Trophoblast cell (in vitro differentiated cells and primary cell): ENCODE results near the gene C1QTNF7.

ENCODE experiments used
- DNase-seq, 2 donors: peaks; one replicate each; pipeline ENCODE4 v3.0.0-alpha.2; 2016
- H2AFZ ChIP-seq: 2 replicates; pipeline ENCODE4 v1.6.1; 2013; ENCODE audit warnings: low read length, moderate library complexity, mild to moderate bottlenecking; ENCODE audit not compliant: insufficient read depth, poor library complexity
- H2AK5ac ChIP-seq: 2 replicates; pipeline ENCODE4 v1.6.1; 2013; ENCODE audit warnings: mild to moderate bottlenecking, low read length
- H2BK120ac ChIP-seq: 2 replicates; pipeline ENCODE4 v1.6.1; 2013; ENCODE audit warnings: low read length, mild to moderate bottlenecking, moderate library complexity; ENCODE audit not compliant: insufficient read depth, poor library complexity
- H2BK12ac ChIP-seq: 2 replicates; pipeline ENCODE4 v1.6.1; 2013; ENCODE audit warnings: mild to moderate bottlenecking, low read length, moderate library complexity
- H2BK5ac ChIP-seq: 2 replicates; pipeline ENCODE4 v1.6.1; 2013; ENCODE audit warnings: low read length, low read depth, moderate library complexity, mild to moderate bottlenecking; ENCODE audit not compliant: poor library complexity
- H3K14ac ChIP-seq: 2 replicates; pipeline ENCODE4 v1.6.1; 2013; ENCODE audit warnings: mild to moderate bottlenecking, low read length
- H3K18ac ChIP-seq: 2 replicates; pipeline ENCODE4 v1.6.1; 2013; ENCODE audit warnings: mild to moderate bottlenecking, low read length
- H3K23ac ChIP-seq: 2 replicates; pipeline ENCODE4 v1.6.1; 2013; ENCODE audit warnings: low read length
- H3K27ac ChIP-seq: 2 replicates; pipeline ENCODE4 v1.5.1; 2013; ENCODE audit warnings: low read depth, mild to moderate bottlenecking, inconsistent platforms, low read length, moderate library complexity
- H3K27me3 ChIP-seq: 2 replicates; pipeline ENCODE4 v1.6.1; 2013; ENCODE audit warnings: inconsistent platforms, mild to moderate bottlenecking, low read length, moderate library complexity; ENCODE audit not compliant: insufficient read depth
- H3K36me3 ChIP-seq, 2 experiments: 1 replicate in 1 of 2; 2 replicates in 1 of 2; pipeline ENCODE4 v1.6.1; 2013; ENCODE audit warnings: low read length in 2 of 2, mild to moderate bottlenecking in 2 of 2, moderate library complexity in 1 of 2; ENCODE audit not compliant: insufficient read depth in 2 of 2, control insufficient read depth in 1 of 2
- H3K4ac ChIP-seq: 2 replicates; pipeline ENCODE4 v1.6.1; 2013; ENCODE audit warnings: low read depth, mild to moderate bottlenecking, low read length, moderate library complexity
- H3K4me1 ChIP-seq, 2 experiments: 1 replicate in 1 of 2; 2 replicates in 1 of 2; pipeline ENCODE4 v1.6.1; 2013; ENCODE audit warnings: low read length in 2 of 2, mild to moderate bottlenecking in 2 of 2, moderate library complexity in 1 of 2; ENCODE audit not compliant: insufficient read depth in 2 of 2, control insufficient read depth in 1 of 2
- H3K4me2 ChIP-seq: 2 replicates; pipeline ENCODE4 v1.6.1; 2013; ENCODE audit warnings: inconsistent platforms, mild to moderate bottlenecking, low read length, moderate library complexity
- H3K4me3 ChIP-seq: 2 replicates; pipeline ENCODE4 v1.5.1; 2013; ENCODE audit warnings: mild to moderate bottlenecking, low read depth, low read length, inconsistent platforms
- H3K79me1 ChIP-seq: one replicate; pipeline ENCODE4 v1.6.1; 2013; ENCODE audit warnings: low read length
- H3K79me2 ChIP-seq: 2 replicates; pipeline ENCODE4 v1.6.1; 2013; ENCODE audit warnings: low read length, mild to moderate bottlenecking; ENCODE audit not compliant: control insufficient read depth, insufficient read depth, poor library complexity
- H3K9ac ChIP-seq: 2 replicates; pipeline ENCODE4 v1.6.1; 2013; ENCODE audit warnings: mild to moderate bottlenecking, low read length
- H3K9me3 ChIP-seq: 2 replicates; pipeline ENCODE4 v1.6.1; 2013; ENCODE audit warnings: low read depth, mild to moderate bottlenecking, control low read depth, inconsistent platforms, low read length; ENCODE audit not compliant: insufficient read depth
- H4K12ac ChIP-seq: 2 replicates; pipeline ENCODE4 v1.6.1; 2013; ENCODE audit warnings: low read depth, mild to moderate bottlenecking, low read length, moderate library complexity
- H4K8ac ChIP-seq: 2 replicates; pipeline ENCODE4 v1.6.1; 2013; ENCODE audit warnings: low read depth, mild to moderate bottlenecking, low read length, moderate library complexity
- H4K91ac ChIP-seq: one replicate; pipeline ENCODE4 v1.6.1; 2013; ENCODE audit warnings: low read depth, mild to moderate bottlenecking, low read length, moderate library complexity
- WGBS: extraction: QIAGEN DNeasy Blood & Tissue Kit; methylation state at CpG from one replicate; pipeline ENCODE4 v1.1.7; 2013; ENCODE audit warnings: missing lambda C conversion rate; ENCODE audit not compliant: insufficient read length, insufficient coverage; ENCODE audit errors: extremely low coverage; 5-methylcytosine and 5-hydroxymethylcytosine counted together

Gene C1QTNF7

GRCh38 chr4:15392053-15392805, 35.6 kb upstream of the C1QTNF7 start:
- no peaks in the 10 kb centered on the region for H3K27me3 ChIP-seq
- H3K14ac ChIP-seq = no peak overlapping the region
- WGBS = no CpG with 5 or more reads among the region's 8 CpGs
- H3K9ac ChIP-seq = peak overlapping the region; percentile 28
- no peak overlapping the region for H3K27ac ChIP-seq
- H2BK12ac ChIP-seq = no peak overlapping the region
- H2AFZ ChIP-seq = no peak overlapping the region
- no peaks in the 10 kb centered on the region for H3K4me1 ChIP-seq
- no peaks in the 10 kb centered on the region for H3K79me1 ChIP-seq
- no peak overlapping the region for H4K91ac ChIP-seq
- no peak overlapping the region for H2AK5ac ChIP-seq
- H3K23ac ChIP-seq = no peak overlapping the region
- H4K8ac ChIP-seq = no peak overlapping the region
- no peak overlapping the region for H3K4ac ChIP-seq
- H4K12ac ChIP-seq = no peak overlapping the region
- no peak overlapping the region for H2BK5ac ChIP-seq
- no peak overlapping the region for H3K18ac ChIP-seq
- H3K9me3 ChIP-seq = peaks cover 5% of the 10 kb centered on the region
- DNase-seq = no peak
- H3K4me2 ChIP-seq = no peak overlapping the region
- H3K4me3 ChIP-seq = no peak overlapping the region
- H3K79me2 ChIP-seq = no peaks in the 10 kb centered on the region
- no peak overlapping the region for H2BK120ac ChIP-seq
- H3K36me3 ChIP-seq = no peaks in the 10 kb centered on the region

- no peak overlapping the region for H4K12ac ChIP-seq
- no peak overlapping the region for H3K9ac ChIP-seq
- DNase-seq = no peak
- no peak overlapping the region for H2BK5ac ChIP-seq
- H3K4me3 ChIP-seq = no peak overlapping the region
- no peak overlapping the region for H3K18ac ChIP-seq
- no peaks in the 10 kb centered on the region for H3K79me2 ChIP-seq
- H3K4ac ChIP-seq = no peak overlapping the region
- H2BK12ac ChIP-seq = no peak overlapping the region
- H3K14ac ChIP-seq = no peak overlapping the region
- H3K4me1 ChIP-seq = no peaks in the 10 kb centered on the region
- no peaks in the 10 kb centered on the region for H3K27me3 ChIP-seq
- H3K36me3 ChIP-seq = no peaks in the 10 kb centered on the region
- no peak overlapping the region for H2AK5ac ChIP-seq
- H3K27ac ChIP-seq = no peak overlapping the region
- H3K23ac ChIP-seq = no peak overlapping the region
- no peaks in the 10 kb centered on the region for H3K79me1 ChIP-seq
- no peak overlapping the region for H4K8ac ChIP-seq
- WGBS = no CpG with 5 or more reads among the region's 4 CpGs
- peaks cover 4% of the 10 kb centered on the region for H3K9me3 ChIP-seq
- H4K91ac ChIP-seq = no peak overlapping the region
- H2AFZ ChIP-seq = no peak overlapping the region
- no peak overlapping the region for H3K4me2 ChIP-seq
- no peak overlapping the region for H2BK120ac ChIP-seq
Observed at GRCh38 chr4:15395311-15395710, 32.5 kb upstream of the C1QTNF7 start.

DNA sequence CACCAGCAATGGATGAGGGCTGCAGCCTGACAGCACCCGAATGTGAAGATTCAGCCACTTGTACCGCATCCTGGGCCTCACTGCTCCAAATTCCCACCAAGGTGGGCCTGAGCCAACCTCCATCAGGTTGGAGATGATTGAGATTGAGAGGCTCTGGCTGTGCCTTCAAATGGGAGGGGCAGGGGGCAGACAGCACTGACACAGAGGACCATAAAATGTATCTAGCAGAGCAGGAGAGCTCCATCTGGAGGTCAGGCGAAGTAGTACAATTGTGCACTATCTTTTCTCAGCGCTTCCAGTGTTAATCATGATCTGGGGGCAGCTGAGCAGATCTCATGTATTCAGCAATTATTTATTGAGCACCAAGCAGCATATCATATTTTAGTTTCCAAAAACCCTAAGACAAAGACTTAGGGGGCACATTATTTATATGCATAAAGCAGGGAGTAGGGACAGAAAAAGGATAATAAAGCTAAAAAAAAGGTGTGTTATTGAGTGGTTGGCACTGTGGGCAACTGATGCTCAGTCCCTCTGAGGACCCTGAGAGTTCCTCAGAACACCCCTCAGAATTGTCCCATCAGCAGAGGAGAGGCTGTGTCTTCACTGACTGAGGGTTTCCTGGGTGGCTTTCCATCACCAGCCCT, 31.6 kb upstream of the C1QTNF7 start:
- Histone ChIP-seq H3K4ac (no peak overlapping the region), H3K4me2 (no peak overlapping the region), H3K36me3 (no peaks in the 10 kb centered on the region), H2AFZ (no peak overlapping the region), H3K23ac (no peak overlapping the region), H4K12ac (no peak overlapping the region), H2AK5ac (no peak overlapping the region), H3K79me1 (no peaks in the 10 kb centered on the region), H3K4me1 (peaks cover 7 to 10% of the 10 kb centered on the region in 2 experiments), H3K18ac (no peak overlapping the region), H2BK5ac (no peak overlapping the region), H3K4me3 (no peak overlapping the region), H4K91ac (no peak overlapping the region), H2BK12ac (no peak overlapping the region), H3K27ac (no peak overlapping the region), H2BK120ac (no peak overlapping the region), H3K79me2 (no peaks in the 10 kb centered on the region), H3K9ac (no peak overlapping the region), H3K27me3 (no peaks in the 10 kb centered on the region), H3K14ac (no peak overlapping the region), H3K9me3 (peaks cover 4% of the 10 kb centered on the region), H4K8ac (no peak overlapping the region)
- no CpG with 5 or more reads among the region's 4 CpGs for WGBS
- DNase-seq = peak; percentile 35 to 75

GRCh38 chr4:15398001-15398400, 29.8 kb upstream of the C1QTNF7 start:
- Histone ChIP-seq H3K27me3 (no peaks in the 10 kb centered on the region), H3K79me1 (peaks cover under 1% of the 10 kb centered on the region), H3K27ac (no peak overlapping the region), H2BK12ac (no peak overlapping the region), H3K9me3 (no peaks in the 10 kb centered on the region), H3K4me2 (no peak overlapping the region), H3K9ac (no peak overlapping the region), H4K8ac (no peak overlapping the region), H3K23ac (no peak overlapping the region), H3K4me3 (no peak overlapping the region), H3K4me1 (peaks cover 8 to 11% of the 10 kb centered on the region in 2 experiments), H2BK5ac (no peak overlapping the region), H3K36me3 (no peaks in the 10 kb centered on the region), H4K91ac (no peak overlapping the region), H3K18ac (no peak overlapping the region), H4K12ac (no peak overlapping the region), H2BK120ac (no peak overlapping the region), H2AFZ (no peak overlapping the region), H3K4ac (no peak overlapping the region), H2AK5ac (no peak overlapping the region), H3K79me2 (no peaks in the 10 kb centered on the region), H3K14ac (no peak overlapping the region)
- no peak for DNase-seq
- WGBS = no CpG with 5 or more reads among the region's 3 CpGs
